HG02970 (cell line): ENCODE results near the gene ALDH2.
"Not testable (repeated sequence)": the region's sequence is repeated elsewhere in the genome, so short reads cannot be mapped to it uniquely, and the experiment has no call there.

ENCODE experiments used
- ATAC-seq: cut with Tn5 transposase; IDR thresholded peaks from one replicate; pipeline ENCODE4 v1.9.1; 2021; ENCODE audit warnings: mild to moderate bottlenecking, moderate library complexity, moderate number of reproducible peaks; ENCODE audit not compliant: unreplicated experiment, low FRiP score

Gene ALDH2

DNA sequence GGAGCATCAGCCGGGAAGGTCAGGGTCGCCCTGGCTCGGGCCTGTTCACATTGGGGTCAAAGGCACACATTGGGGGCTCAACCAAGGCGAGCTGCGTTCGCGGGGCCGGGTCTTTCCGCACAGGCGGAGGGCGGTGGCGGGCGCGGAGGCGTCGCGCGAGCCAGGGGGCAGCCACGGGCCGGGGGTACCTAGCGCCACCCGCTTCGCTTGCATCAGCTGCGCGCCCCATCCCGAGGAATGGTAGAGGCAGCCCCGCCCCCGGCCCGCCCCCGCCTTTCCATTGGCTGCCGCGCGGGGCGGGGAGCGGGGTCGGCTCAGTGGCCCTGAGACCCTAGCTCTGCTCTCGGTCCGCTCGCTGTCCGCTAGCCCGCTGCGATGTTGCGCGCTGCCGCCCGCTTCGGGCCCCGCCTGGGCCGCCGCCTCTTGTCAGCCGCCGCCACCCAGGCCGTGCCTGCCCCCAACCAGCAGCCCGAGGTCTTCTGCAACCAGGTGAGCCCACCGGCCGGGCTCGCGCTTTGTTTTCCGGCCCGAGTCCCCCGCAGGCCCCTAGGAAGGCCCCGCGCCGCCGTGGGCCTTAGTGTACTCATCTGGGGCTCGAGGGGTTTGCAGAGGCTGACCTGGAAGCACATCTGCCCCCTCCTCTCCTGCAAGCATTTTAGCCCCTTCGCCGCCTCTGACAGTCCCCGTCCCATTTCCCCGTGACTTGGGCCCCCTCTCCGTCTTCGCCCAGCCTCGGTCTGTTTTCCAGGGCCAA is at the start of gene ALDH2:
ALDH2 (plus strand) TSS at position 326 of the 754 bp plus-strand sequence; CDS start at position 376, 50 bp downstream.
- ATAC-seq: peak; percentile 44

- ATAC-seq: not testable (repeated sequence)
These were observed 47.4 kb upstream of the ALDH2 start for GRCh38 chr12:111719316-111719715.

- ATAC-seq: no peak
These were observed 46.3 kb upstream of the ALDH2 start for GRCh38 chr12:111720457-111720856.

DNA sequence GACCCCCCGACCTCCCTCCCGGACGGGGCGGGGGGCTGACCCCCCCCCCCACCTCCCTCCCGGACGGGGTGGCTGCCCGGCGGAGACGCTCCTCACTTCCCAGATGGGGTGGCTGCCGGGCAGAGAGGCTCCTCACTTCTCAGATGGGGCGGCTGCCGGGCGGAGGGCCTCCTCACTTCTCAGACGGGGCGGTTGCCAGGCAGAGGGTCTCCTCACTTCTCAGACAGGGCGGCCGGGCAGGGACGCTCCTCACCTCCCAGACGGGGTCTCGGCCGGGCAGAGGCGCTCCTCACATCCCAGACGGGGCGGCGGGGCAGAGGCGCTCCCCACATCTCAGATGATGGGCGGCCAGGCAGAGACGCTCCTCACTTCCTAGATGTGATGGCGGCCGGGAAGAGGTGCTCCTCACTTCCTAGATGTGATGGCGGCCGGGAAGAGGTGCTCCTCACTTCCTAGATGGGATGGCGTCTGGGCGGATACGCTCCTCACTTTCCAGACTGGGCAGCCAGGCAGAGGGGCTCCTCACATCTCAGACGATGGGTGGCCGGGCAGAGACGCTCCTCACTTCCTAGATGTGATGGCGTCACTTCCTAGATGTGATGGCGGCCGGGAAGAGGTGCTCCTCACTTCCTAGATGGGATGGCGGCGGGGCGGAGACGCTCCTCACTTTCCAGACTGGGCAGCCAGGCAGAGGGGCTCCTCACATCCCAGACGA is 42.9 kb upstream of the ALDH2 start:
- ATAC-seq: not testable (repeated sequence)

DNA sequence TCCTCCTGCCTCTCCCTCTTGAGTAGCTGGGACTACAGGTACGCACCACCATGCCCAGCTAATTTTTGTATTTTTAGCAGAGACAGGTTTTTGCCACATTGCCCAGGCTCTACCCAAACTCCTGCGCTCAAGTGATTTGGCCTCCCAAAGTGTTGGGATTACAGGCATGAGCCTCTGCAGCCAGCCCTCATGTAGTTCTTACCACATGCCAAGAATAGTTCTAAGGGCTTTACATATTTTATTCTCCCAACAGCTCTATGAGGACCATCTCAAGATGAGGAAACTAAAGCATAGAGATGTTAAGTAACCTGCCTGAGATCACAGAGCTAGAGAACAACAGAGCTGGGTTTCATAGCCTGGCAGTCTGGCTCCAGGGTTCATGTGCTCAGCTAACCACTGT is 37.9 kb upstream of the ALDH2 start:
- no peak for ATAC-seq

GRCh38 chr12:111730420-111730819 is 36.3 kb upstream of the ALDH2 start:
- no peak for ATAC-seq

DNA sequence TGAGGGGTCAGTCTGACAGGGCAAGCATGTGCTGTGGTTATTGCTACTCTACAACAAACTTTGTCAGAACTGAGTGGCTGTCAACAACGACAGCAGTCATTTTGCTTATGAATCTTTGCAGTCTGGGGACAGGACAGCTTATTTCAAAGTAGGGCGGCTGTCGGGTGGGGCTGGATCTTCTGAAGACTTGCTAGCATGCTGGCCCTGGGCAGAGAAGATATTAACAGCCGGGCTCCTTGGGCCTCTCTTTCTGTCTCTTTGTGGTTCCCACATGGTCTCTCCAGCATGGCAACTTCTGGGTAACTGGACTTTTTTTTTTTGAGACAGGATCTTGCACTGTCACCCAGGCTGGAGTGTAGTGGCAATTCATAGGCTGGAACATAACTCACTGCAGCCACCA is 33.9 kb upstream of the ALDH2 start:
- no peak for ATAC-seq

DNA sequence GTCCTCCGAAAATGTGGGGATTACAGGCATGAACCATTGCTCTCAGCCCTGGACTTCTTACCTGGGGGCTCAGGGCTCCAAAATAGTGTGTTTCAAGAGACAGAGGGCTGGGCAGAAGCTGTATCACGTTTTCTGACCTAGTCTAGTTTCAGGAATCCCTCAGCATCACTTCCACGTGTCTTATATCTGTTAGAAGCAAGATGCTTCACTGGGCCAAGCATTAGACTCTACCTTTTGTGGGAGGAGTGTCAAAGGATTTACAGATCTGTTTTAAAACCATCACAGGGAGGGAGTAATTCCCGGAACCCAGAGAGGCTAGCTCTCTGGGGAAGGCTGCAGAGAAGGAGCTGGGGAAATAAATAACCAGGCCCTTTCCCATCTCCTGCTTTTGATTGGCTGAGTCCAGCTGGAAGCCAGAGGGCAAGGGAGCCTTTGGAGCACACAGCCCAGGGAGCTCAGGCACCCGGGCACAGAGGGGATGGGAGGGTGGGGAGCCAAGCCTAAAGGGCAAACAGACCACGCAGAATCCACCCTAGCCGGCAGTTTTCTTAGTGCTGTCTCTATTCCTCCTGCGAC is 33.3 kb upstream of the ALDH2 start:
- ATAC-seq: no peak

DNA sequence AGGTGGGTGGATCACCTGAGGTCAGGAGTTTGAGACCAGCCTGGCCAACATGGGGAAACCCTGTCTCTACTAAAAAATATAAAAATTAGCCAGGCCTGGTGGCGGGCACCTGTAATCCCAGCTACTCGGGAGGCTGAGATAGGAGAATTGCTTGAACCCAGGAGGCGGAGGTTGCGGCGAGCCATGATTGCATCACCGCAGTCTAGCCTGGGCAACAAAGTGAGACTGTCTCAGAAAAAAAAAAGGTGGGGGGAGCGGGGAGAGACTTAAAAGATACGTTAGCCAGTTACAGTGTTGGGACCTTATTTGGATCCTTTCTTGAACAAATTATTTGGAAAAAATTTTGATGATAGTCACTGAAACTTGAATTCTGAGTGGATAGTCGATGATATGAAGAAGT is 27.2 kb upstream of the ALDH2 start:
- ATAC-seq: not testable (repeated sequence)

DNA sequence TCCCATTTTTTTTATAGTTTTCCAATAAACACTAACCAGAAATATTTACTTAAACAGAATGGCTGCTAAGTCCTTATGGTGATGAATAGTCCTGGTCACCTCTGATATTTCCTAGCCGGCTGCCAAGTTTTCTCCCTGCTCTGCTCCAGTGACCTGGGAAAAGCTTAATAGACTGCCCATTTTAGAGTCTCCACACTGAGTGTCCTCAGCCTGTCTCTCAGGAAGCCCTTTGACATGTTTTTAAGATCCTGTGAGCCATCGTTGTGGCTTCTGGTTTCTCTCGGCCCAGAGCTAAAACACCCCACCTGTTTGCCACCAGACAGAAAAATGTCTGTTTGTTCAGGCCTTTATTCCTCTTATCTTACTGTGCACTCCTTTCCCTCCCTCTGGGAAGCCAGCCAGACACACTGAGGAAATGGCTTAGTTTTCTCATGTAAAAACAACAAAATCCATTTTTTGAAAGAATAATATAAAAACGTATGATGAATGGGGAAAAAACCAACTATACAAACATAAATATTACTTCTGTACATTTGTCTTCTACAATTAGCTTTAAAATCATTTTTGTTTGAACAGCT is 25.4 kb upstream of the ALDH2 start:
- no peak for ATAC-seq

DNA sequence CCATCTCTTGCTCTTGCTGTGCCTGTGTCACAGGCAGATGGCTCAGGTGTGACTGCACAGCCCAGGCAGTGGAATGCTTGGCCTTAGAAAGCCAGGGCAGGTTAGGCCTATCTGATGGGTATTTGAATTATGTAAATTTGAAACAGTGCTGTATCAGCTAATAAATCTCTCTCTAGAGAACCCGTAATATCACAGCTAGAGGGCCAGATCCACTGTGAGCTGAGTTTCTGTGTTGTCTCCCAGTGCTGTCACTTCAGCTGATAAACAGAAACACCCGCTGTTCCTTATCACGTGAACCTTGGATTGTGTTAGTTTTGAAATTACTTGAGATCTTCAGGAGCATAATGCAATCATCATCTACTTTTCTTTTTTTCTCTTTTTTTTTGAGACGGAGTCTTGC is 21.5 kb upstream of the ALDH2 start:
- ATAC-seq: no peak

GRCh38 chr12:111747333-111747732 is 19.4 kb upstream of the ALDH2 start:
- no peak for ATAC-seq

GRCh38 chr12:111748151-111748672 is 18.5 kb upstream of the ALDH2 start:
- ATAC-seq: no peak

DNA sequence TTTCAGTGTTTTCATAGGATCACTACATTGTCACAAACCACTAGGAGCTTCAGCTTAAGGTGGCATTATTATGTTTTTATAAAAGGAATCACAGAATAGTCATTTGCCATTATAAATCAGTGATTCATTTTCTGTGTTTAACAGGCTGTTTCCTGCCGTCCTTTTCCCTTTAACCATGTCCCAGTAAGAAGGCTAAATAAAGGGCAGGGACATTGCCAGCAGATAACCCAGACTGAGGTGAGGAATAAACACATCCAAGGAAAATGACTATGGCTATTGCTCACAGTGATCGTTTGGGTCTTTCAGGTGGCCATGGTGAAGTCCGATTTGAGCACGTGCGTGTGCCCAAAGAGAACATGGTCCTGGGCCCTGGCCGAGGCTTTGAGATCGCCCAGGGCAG is 17.9 kb upstream of the ALDH2 start:
- no peak for ATAC-seq

DNA sequence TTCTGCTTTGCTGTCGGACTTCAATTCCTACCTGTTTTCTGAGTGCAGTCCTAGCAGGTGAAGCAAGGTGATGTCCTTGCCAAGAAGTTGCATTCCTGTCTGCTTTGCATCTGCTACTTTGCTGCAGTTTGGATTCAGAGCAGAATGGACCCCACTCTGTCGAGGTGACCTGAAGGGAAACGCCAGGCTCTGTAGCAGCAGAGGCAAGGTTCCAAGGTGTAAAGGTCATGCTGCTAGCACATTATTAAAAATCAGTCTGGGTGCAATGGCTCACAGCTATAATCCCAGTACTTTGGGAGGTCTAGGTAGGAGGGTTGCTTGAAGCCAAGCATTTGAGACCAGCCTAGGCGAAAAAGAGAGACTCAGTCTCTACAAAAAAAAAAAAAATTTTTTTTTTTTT is 17.3 kb upstream of the ALDH2 start:
- ATAC-seq: no peak

- no peak for ATAC-seq
These were observed 13.4 kb upstream of the ALDH2 start for GRCh38 chr12:111753144-111753881.

DNA sequence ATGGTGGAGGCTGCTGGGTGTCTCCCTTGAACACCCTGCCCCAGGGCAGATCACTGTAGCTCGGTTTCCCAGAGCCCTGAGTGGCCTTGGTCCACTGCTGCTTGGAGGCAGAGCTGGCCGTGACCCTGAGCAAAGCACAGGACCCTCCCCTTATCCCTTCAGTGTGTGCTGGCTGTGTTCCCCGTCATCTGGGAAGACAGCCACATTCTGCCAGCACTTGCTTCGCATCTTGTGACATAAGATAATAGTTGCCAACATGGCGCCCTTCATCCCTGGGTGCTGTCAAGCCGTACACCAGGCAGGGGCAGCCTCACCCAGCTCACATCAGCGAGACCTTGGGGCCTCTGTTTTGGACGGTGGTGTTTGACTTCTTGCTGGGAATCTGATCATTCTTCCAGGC is 12.1 kb upstream of the ALDH2 start:
- no peak for ATAC-seq

GRCh38 chr12:111756196-111756595 is 10.5 kb upstream of the ALDH2 start:
- ATAC-seq: no peak

DNA sequence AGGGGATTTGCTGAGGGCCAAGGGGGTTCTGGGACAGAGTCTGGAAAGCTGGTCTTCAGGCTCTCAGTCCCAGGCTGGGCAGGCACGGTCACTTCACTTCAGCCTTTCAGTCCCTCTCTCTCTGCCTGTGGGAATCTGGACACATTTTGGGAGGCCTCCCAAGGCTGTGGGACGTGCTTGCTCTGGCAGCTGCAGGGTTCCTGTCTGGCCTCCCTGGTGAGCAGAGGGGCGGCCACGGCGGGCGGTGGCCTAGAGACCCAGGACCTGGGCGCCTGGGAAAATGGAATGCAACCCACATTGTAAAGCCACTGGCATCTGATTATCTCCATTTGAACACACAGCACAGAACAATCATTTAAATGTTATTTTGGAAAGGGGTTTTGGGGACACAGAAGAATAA is 10.1 kb upstream of the ALDH2 start:
- ATAC-seq: no peak

GRCh38 chr12:111757361-111758119 is 9.2 kb upstream of the ALDH2 start:
- no peak for ATAC-seq
